ENCODE data around the gene PDIA3.
"Not testable (repeated sequence)": the region's sequence is repeated elsewhere in the genome, so short reads cannot be mapped to it uniquely, and the experiment has no call there.

DNA sequence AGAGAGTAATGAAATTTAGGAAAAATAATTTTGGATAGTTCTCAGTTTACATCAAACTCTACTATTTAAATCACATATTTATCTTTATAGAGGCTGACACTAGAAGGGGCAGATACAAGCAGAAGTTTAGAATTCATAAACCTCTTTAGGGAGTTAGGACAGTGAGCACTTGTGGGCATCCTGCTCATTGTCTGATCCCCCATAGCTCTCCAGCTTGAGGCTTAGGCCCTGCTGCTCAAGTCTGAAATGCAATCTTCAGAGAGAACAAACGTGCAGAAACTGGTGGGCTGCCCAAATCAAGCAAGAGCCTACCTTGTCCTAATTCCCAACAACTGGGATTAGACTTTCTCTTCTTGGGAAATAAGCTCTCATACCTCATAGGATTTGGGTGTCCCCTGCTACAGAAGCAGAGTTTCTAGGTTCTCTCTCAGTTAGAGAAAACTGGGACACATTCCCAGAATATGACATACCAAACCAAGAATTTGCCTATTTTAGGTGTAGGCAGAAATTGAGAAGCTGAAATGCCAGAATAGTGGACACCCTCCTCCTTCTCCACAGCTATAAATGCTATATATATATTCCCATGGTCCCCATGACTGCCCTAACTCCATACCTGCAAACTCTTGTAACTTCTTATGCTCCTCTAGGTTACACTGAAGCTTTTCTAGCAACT, 18.0 kb upstream of the PDIA3 start:
- TF ChIP-seq, protein P1, sequence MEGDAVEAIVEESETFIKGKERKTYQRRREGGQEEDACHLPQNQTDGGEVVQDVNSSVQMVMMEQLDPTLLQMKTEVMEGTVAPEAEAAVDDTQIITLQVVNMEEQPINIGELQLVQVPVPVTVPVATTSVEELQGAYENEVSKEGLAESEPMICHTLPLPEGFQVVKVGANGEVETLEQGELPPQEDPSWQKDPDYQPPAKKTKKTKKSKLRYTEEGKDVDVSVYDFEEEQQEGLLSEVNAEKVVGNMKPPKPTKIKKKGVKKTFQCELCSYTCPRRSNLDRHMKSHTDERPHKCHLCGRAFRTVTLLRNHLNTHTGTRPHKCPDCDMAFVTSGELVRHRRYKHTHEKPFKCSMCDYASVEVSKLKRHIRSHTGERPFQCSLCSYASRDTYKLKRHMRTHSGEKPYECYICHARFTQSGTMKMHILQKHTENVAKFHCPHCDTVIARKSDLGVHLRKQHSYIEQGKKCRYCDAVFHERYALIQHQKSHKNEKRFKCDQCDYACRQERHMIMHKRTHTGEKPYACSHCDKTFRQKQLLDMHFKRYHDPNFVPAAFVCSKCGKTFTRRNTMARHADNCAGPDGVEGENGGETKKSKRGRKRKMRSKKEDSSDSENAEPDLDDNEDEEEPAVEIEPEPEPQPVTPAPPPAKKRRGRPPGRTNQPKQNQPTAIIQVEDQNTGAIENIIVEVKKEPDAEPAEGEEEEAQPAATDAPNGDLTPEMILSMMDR (IDR thresholded peaks at IDR 0.05) = not testable (repeated sequence)
- TF ChIP-seq POLR2A (IDR thresholded peaks at IDR 0.05) = not testable (repeated sequence)

Data from esophagus squamous epithelium (tissue), 4 donors.